NOMO-1 (cell line): ENCODE data around the gene STX2.

ENCODE experiments used
- DNase-seq, 2 experiments: peaks; one replicate each; lab custom pipeline; 2025; ENCODE audit not compliant: unreplicated experiment in 2 of 2; lab: John Stamatoyannopoulos, UW

Gene STX2

DNA sequence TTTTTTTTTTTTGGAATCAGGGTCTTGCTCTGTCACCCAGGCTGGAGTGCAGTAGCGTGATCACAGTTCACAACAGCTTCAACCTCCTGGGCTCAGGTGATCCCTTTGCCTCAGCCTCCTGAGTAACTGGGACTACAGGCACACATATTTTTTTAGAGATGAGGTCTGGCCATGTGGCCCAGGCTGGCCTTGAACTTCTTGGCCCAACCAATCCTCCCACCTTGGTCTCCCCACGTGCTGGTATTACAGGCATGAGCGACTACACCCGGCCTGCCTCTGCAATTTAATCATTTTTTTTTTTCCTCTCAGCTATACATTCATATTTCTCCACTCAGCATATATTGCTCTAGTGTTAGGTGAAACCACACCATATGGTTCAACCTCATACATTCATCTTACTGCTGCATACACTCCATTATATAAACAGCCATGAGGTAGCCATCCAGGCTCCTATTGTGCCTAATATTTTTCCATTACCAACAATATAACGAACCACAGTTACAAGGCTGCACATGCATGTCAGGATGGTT lies 7.1 kb downstream of the STX2 start:
- no peak for DNase-seq

DNA sequence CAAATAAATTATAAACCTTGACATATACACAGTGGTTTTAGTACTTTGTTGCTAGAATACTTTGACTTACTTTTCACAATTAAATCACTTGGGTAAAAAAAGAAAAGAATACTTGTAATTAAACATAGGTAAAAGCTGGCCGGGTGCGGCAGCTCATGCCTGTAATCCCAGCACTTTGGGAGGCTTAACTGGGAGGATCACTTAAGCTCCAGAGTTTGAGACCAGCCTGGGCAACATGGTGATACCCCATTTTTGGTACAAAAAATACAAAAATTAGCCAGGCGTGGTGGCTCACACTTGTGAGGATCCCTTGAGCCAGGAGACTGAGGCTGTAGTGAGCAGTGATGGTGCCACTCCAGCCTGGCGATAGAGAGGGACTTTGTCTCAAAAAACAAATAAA lies 7.8 kb downstream of the STX2 start:
- DNase-seq: no peak

DNA sequence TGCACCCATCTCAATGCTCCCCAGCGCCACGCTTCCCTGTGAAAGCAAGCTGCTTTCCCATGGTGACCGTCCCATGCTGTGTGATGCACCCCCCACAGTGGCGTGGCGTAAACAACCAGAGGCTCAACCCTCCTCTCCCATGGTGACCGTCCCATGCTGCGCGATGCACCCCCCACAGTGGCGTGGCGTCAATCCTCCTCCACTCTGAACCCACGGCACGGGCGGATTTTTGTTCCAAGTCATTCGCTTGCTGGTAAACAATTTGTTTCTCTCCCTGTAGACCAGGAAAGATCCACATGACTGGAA lies 8.9 kb downstream of the STX2 start:
- DNase-seq: no peak

DNA sequence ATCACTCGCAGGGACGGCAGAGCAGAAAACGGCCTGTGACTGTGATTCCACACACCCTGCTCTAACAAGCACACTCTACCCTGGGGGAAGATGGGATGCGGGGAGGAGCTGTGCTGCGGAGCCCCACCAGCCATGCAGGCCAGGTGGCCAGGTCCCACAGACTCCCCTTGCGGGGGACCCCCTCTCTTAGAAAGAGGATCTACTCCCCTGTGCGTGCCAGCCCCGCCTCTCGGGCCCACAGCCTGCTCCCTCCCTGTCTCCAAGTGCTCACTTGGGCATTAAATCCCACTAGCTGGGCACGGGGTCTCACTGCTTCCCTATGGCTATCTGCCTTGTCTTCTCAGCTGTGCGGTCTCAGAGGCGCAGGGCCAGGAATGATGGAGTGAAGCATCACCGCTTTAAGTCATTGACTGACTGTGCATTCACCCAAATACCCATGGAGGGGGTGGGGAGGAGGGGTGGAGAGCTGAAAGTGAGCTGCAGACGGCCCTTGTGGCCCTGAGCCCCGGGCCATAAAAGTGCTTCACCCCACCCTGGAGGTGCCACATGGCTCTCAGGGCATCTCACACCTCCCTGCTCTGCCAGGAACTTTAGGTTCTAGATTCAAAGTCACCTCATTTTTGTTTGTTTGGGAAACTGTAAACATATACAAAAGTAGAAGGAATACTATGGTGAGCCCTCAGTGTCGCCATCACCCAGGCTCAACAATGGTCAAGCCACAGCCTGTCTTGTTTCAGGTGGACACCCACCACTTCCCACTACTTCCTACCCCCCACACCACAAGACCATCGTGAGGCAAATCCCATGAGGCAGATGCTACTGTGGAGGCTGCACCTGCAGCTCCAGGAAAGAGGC lies 9.4 kb downstream of the STX2 start:
- no peak for DNase-seq

DNA sequence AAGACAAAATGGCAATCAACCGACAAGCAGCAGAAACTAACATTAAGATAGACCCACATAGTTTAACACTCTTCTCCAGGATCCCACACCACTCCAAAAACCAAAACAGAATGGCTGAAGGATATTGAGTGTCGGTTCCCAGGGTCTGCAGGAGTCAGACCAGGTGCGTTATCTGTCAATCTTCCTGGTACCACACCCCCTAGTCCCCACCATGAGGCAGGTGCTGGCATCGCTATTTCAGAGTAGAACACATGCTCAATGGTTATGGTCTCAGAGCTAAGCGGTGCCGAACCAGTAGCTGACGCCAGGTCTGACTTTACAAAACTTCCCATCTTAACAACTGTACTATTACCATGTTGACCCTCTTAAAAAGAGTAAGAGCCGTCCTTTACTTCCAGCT lies 10.2 kb downstream of the STX2 start:
- DNase-seq: no peak

DNA sequence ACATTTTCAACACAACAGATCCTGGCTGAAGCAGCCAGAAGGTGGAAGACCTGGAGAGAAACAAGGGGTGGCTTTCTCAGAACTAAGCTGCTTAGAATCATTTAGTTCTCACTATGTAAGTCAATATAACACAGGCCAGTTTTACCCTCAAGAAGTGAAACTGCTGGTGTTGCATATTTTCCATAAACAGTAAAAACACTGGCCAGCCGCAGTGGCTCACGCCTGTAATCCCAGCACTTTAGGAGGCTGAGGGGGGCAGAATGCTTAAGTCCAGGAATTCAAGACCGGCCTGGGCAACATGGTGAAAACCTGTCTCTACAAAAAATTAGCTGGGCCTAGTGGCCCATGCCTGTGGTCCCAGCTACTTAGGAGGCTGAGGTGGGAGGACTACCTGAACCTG lies 11.6 kb downstream of the STX2 start:
- DNase-seq: peak in 1 of 2 experiments; percentile 30

DNA sequence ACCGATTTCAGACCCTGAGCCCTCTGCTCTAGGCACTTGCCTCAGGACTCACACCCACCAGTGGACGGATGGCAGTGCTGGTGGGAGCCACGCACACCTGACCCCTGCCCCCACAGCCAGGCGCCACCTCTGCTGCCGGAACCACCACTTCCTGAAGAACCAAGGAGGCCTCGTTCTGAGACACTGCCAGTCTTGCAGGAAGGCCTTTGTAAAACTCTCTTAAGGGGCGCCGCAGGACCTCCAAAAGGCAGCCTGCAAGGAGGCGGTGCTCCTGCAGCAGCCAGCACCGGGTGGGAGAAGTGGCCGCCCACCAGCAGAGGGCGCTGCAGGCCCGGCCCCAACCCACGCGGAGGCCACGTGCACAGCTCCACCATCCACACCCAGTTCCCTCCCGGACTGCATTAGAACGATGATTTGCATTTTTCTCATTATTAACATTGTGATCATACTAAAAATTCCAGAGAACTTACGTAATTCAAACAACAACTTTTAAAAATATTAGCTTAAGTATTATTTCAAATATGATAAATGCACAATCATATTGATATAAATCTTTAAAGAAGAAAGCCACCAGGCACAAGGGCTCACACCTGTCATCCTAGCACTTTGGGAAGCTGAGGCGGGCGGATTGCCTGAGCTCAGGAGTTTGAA lies 12.8 kb downstream of the STX2 start:
- DNase-seq: peak in 1 of 2 experiments; percentile 23

DNA sequence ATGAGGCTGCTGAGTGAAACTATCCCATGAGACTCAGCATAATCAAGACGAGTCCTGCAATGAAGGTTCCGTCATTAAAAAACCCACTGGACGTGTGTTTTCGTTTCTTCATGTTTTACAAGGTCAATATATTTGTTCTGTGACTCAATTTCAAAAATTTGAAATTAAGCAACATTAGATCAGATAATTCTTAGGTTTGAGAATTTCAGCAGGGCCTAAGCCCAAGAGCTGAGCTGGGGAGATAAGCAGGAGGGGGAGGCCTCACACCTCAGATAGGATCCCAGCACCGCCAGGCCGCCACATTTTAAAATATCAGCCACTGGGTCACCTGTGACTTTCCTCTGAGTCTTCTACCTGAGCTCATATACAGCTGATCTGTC lies 13.3 kb downstream of the STX2 start:
- DNase-seq: no peak

DNA sequence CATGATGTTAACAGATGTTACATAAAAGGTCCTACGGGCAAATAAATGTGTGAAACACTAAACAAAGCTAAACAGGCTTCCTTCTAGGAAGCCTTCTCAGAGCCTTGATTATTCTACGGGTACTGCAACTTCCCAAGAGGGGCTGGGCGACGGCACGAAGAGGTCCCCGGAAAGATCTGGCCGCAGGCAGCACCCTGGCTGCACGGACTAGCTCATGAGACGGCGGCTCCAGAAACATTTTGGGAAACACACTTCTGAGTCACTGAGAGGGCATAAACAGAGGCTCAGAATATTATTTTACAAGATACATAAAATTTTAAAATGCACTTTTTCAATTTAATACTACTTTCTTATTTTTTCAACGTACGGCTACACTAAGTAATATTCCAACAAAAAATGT lies 19.4 kb downstream of the STX2 start:
- no peak for DNase-seq

DNA sequence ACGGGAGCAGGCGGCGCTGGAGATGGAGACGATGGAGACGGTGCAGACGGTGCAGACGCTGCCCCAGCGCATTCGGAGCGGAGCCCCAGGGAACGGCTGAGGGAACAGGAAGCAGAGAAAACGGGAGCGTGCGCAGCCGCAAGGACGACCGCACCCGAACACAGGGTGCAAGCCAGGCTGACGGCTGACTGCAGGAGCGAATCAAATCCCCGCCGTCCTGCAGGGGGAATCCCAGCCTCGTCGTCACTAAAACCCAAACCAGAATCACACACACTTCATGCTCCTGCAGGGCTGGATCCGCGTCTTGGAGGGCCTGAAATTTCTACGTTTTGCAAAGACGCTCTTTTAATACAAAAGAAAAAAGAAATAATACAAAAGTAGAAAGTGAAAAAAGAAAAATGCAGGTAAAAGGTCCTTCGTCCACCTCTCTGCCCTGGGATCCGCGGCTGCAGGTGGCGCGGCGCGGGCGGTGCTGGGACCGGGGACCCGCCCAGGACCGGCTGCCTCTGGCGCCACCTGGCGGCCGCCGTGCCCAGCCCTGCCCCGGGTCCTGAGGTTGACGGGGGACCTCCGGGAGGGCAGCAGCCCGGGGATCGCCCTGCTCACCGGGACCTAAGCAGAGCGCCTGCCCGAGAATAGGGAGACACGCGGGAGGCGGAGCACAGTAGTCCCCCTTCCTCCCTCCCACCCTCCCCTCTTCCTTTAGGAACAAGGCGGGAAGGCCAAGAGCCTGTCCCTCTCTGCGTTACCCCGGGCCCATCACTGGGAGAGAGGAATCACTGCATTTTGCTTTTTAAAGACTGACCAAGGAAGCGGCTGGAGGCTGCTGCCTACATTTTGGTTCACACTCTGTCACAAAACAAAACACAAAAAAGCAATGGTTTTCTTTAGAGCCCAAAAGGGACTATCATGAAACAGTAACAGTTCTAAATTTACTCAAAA lies 20.1 kb downstream of the STX2 start:
- peak; percentile 41 to 56 for DNase-seq

DNA sequence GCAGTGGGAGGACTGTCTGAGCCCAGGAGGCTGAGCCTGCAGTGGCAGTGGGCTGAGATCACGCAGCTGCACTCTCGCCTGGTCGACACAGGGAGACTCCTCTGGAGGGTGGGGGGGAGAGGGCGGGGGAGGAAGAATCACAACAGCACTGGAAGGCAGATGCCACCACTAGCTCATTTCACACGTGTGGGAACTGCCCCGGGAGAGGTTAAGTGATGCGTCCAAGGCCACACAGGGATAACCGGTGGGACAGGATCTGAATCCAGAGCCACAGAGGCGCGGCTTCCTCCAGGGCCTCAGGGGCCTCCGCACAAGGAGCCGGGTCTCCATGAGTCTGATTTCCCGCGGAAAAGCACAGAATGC lies 20.8 kb downstream of the STX2 start:
- no peak for DNase-seq

DNA sequence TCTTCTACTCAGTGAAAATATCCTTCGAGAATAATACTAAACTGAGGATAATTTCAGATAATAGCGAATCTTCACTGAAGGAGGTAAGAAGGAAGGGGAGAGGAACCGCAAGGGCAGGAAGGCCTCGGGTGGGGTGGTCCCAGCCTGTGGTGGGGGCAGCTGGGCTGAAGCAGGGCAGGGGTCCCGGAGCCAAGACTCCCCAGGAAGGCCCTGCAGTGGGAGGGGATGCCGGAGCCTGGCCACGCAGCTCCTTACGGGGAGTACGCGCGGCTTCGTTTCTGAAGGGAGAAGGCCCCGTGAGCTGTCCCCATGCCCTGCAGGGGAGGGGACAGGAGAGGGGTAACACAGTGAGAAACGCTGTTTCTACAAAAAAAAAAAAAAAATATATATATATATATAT lies 21.2 kb downstream of the STX2 start:
- DNase-seq: no peak

DNA sequence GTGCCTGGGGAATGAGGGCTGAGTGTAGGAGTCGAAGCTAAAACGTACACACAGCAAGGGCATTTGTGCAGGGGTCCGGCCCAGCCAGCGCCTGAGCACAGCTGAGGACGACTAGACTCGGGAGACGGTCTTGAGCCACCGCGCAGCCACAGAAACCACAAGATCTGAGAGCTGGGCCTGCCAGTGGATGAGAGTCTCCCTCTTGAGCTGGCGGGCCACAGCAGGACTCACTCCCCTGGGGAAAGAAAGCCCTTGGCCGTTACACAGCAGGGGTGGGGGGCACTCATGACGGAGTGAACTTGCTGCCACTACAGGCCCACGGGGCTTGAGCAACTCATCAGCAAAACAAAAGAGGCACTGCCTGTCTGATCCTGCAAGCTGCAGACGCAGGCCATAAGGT lies 23.0 kb downstream of the STX2 start:
- DNase-seq: no peak

DNA sequence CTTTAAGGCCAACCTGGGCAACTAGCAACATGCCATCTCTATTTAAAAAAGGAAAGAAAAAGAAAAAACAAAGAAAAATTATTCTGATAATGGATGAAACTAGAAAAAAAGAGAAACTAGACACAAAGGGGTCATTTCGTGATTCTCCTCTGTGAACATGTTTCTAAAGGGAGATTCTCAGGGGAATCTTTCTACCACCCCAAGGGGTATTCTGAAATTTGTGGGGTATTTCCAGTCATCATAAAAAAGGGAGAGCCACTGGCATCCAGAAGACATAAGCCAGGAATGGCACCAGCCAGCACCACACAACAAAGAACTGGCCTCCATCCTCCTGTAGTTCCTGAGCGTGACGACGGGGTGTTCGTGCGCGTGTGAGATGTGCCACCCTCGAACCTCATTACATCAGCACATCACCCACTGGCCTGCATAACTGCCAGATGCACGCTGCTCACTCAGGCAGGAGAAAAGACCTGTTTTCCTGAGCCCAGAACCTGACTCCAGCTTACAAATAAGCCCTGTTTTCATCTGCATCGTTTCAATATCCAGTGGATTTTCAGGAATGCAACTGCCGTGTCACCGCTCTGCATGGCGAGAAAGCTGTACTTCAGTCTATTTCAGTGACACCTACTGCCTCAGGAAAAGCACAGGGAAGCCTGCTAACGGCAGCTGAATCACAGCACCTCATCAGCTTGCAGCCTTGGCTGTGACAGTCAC lies 23.9 kb downstream of the STX2 start:
- no peak for DNase-seq

DNA sequence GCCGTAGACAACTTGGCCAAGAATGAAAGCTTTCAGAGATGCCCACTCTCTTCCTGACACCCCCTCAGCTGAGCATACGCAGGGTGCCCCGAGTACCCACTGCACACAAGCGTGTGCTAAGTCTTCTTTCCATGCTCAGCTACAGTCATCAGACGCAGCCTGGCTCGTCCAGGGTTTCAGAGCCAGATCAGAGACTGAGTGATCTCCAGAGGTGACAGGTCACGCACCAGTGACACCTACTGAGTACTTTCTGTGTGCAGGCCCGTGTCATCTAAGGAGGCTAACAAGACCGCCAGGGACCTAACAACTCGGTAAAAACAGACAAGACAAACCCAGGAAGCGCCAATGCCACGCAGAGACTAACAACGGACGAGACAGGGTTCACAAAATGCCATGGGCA lies 25.1 kb downstream of the STX2 start:
- DNase-seq: no peak

DNA sequence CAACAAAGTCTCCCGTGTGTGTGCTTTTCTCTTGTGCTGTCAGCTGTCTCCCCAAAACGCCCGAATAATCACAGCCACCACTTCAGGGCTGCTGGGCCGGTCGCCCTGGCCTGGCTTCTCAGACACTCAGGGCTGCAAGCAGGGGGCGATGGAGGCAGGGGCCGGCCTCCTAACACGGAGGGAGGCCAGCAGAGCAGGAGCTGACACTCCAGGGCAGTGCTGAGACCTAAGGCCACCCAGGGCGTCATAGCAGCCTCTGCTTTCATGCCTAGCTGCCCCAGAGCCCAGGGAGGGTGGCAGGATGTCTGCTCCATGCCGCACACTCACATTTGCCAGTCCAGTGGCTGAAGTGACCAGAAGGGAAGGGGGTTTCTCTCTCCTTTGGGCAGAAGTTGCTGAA lies 25.6 kb downstream of the STX2 start:
- DNase-seq: no peak

DNA sequence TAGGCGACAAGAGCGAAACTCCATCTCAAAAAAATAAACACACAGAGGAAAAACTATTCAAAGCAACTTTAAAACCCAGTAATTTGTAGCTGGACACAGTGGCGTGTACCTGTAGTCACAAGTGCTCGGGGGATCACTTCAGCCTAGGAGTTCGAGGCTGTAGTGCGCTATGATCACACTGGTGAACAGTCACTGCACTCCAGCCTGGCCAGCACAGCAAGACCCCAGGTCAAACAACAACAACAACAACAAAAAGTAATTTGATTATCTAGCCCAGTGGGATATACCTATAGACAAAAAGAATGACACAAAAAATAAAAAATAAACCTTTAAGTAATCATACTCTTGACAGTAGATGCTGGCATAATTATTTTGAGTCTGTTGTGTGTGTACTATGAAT lies 29.3 kb downstream of the STX2 start:
- no peak for DNase-seq

DNA sequence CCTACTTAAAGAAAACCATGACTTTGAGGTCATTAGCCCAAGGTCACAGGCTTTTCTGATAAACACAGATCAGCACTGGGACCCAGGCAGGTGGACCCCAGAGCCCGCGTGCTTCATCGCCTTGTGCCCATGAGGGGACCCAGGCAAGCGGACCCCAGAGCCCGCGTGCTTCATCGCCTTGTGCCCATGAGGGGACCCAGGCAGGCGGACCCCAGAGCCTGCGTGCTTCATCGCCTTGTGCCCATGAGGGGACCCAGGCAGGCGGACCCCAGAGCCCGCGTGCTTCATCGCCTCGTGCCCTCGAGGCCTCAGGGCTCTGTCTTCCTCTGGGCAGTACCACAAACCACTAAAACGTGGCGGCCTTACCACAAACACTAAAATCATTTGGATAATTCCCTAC lies 31.7 kb downstream of the STX2 start:
- DNase-seq: no peak

DNA sequence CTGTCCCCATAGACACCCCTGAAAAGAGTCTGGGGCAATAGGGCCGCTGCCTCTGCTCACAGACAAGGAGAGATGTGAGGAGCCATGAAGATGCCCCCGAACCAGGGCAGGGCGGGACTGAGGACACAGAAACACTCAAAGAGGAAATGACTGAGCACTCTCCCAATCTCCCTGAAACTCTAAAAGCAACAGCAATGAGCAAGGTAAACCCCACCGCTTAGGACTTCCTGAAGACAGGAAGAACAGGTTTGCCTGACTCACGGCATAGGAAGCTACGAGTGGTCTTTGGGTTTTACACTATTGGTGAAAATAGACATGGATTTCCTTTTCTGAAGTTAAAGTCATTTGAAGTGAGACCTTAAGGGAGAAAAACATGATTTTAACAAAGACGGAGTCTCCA lies 32.5 kb downstream of the STX2 start:
- no peak for DNase-seq

DNA sequence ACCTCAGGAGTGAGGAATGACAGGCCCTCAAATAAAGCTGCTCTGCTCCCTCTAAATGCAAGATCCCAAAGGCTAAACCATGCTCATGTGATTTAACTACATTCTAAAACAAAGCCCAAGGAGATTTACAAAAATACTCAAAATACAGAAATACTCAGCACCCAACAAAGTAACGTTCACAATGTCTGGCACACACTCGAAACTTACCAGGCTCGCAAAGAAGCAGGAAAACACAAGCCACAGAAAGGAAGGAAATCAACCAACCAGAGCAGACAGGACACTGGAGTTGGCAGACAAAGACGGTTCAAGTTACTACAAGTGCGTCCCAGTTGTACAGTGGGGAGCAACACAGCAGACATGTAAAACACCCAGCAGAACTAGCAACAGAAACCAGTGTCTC lies 33.4 kb downstream of the STX2 start:
- DNase-seq: no peak

DNA sequence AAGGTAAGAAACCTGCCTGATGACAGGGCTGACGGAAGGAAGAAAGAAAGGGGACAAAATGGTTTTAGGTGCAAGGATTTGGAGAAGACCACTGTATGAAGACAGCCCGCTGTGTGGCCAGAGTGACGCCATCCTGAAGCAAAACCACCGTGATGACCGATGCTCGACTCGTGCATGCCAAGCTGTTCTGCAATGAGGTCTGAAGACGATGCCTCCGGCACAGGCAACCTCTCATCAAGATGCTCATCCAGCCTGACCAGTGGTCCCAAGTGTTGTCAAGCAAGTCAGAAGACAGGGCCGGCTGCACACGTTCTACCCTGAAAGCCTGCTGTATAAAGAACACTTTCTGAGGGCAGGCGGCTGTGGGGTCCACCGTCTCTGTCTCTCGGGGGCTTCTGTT lies 34.8 kb downstream of the STX2 start:
- DNase-seq: no peak
